Suprapubic skin (tissue), 4 donors: ENCODE data around the gene USP32. TPM values are rescaled to one million over a fixed set of nuclear protein-coding genes. Genes with fewer than 3 reads are reported as not detected.

ENCODE experiments used
- DNase-seq, 2 donors: peaks; one replicate each; pipeline ENCODE4 v3.0.0-alpha.2; 2019; ENCODE audit warnings: low spot score in 2 of 2
- H3K27ac ChIP-seq: fragments of 200-600 bp; sonication (generic); one replicate; pipeline ENCODE4 v1.5.1; 2019
- H3K27me3 ChIP-seq: fragments of 200-600 bp; sonication (generic); one replicate; pipeline ENCODE4 v1.5.1; 2019
- H3K36me3 ChIP-seq: fragments of 200-600 bp; sonication (generic); one replicate; pipeline ENCODE4 v1.5.1; 2019
- H3K4me1 ChIP-seq: fragments of 200-600 bp; sonication (generic); one replicate; pipeline ENCODE4 v1.5.1; 2019
- H3K4me3 ChIP-seq: fragments of 200-600 bp; sonication (generic); one replicate; pipeline ENCODE4 v1.5.1; 2019; ENCODE audit warnings: mild to moderate bottlenecking
- H3K9me3 ChIP-seq: fragments of 200-600 bp; sonication (generic); one replicate; pipeline ENCODE4 v1.5.1; 2019
- CTCF ChIP-seq, 2 donors: fragments of 200-600 bp in 1 of 2; fragments of 450-650 bp in 1 of 2; sonication (generic) in 1 of 2; IDR thresholded peaks; one replicate each; pipeline ENCODE4 v1.5.1; 2016 to 2019; ENCODE audit warnings: antibody characterized with exemption in 2 of 2, mild to moderate bottlenecking in 1 of 2, moderate library complexity in 1 of 2
- EP300 ChIP-seq: sonication (generic); formaldehyde crosslinking; IDR thresholded peaks from one replicate; pipeline ENCODE4 v1.6.1; 2017; ENCODE audit warnings: antibody characterized with exemption
- POLR2A ChIP-seq, 2 donors: fragments of 450-650 bp; IDR thresholded peaks; one replicate each; pipeline ENCODE4 v1.6.1; 2017; ENCODE audit warnings: antibody characterized with exemption in 2 of 2, mild to moderate bottlenecking in 2 of 2, moderate library complexity in 2 of 2
- POLR2AphosphoS5 ChIP-seq, 3 donors: sonication (generic); formaldehyde crosslinking; IDR thresholded peaks; one replicate each; pipeline ENCODE4 v1.6.1; 2017; ENCODE audit warnings: antibody characterized with exemption in 3 of 3
- WGBS: methylation state at CpG from one replicate; pipeline ENCODE4 v1.1.5; 2018; 5-methylcytosine and 5-hydroxymethylcytosine counted together
- total RNA-seq, 4 donors: library from RNA; depleted of rRNA; stranded (reverse); fragments of >200 nt; gene quantifications; one replicate each; pipeline ENCODE4 v1.1.0, GENCODE V29; 2016

USP32 gene
- total RNA-seq, 4 donors from 2014 or later, result 58.3 to 74.5 (median 62.0) TPM

GRCh38 chr17:60248618-60249289 is 143.2 kb downstream of the USP32 start:
- no peak for DNase-seq
- WGBS, result 75% methylated on average over 5 of the region's 5 CpGs
- TF ChIP-seq EP300 (no peak), POLR2AphosphoS5 (IDR thresholded peaks at IDR 0.05) (no peak), CTCF (IDR thresholded peaks at IDR 0.05) (no peak), POLR2A (IDR thresholded peaks at IDR 0.05) (no peak)
- Histone ChIP-seq H3K4me1 (no peaks in the 10 kb centered on the region), H3K27me3 (no peaks in the 10 kb centered on the region), H3K9me3 (no peaks in the 10 kb centered on the region), H3K36me3 (peaks cover 7% of the 10 kb centered on the region), H3K27ac (no peak overlapping the region), H3K4me3 (no peak overlapping the region)

GRCh38 chr17:60247836-60248461 is 144.0 kb downstream of the USP32 start:
- Histone ChIP-seq H3K9me3 (no peaks in the 10 kb centered on the region), H3K27ac (no peak overlapping the region), H3K27me3 (no peaks in the 10 kb centered on the region), H3K4me3 (no peak overlapping the region), H3K4me1 (no peaks in the 10 kb centered on the region), H3K36me3 (peaks cover 7% of the 10 kb centered on the region)
- TF ChIP-seq POLR2AphosphoS5 (IDR thresholded peaks at IDR 0.05), result no peak
- no peak for TF ChIP-seq CTCF (IDR thresholded peaks at IDR 0.05)
- no peak for TF ChIP-seq POLR2A (IDR thresholded peaks at IDR 0.05)
- no peak for TF ChIP-seq EP300
- no peak for DNase-seq
- WGBS, result over 99% methylated on average over 7 of the region's 7 CpGs

- Histone ChIP-seq H3K27ac (no peak overlapping the region), H3K9me3 (no peaks in the 10 kb centered on the region), H3K27me3 (no peaks in the 10 kb centered on the region), H3K4me1 (no peaks in the 10 kb centered on the region), H3K4me3 (no peak overlapping the region), H3K36me3 (peaks cover 16% of the 10 kb centered on the region)
- 89% methylated on average over 8 of the region's 8 CpGs for WGBS
- no peak for TF ChIP-seq EP300
- no peak for TF ChIP-seq POLR2A (IDR thresholded peaks at IDR 0.05)
- no peak for TF ChIP-seq CTCF (IDR thresholded peaks at IDR 0.05)
- TF ChIP-seq POLR2AphosphoS5 (IDR thresholded peaks at IDR 0.05), result no peak
- no peak for DNase-seq
Observed at GRCh38 chr17:60244656-60245055, 147.3 kb downstream of the USP32 start.

- TF ChIP-seq POLR2A (IDR thresholded peaks at IDR 0.05) (no peak), EP300 (no peak), CTCF (IDR thresholded peaks at IDR 0.05) (no peak), POLR2AphosphoS5 (IDR thresholded peaks at IDR 0.05) (no peak)
- WGBS, result 95% methylated on average over 3 of the region's 3 CpGs
Observed at GRCh38 chr17:60240290-60240689, 151.6 kb downstream of the USP32 start.

GRCh38 chr17:60231691-60232090 is 160.2 kb downstream of the USP32 start:
- H3K9me3 ChIP-seq, result no peaks in the 10 kb centered on the region
- TF ChIP-seq EP300 (no peak), CTCF (IDR thresholded peaks at IDR 0.05) (no peak), POLR2AphosphoS5 (IDR thresholded peaks at IDR 0.05) (no peak), POLR2A (IDR thresholded peaks at IDR 0.05) (no peak)
- H3K4me1 ChIP-seq, result no peaks in the 10 kb centered on the region
- 56% methylated on average over 2 of the region's 2 CpGs for WGBS
- no peak overlapping the region for H3K4me3 ChIP-seq
- peaks cover 24% of the 10 kb centered on the region for H3K36me3 ChIP-seq
- H3K27ac ChIP-seq, result no peak overlapping the region
- DNase-seq, result no peak
- no peaks in the 10 kb centered on the region for H3K27me3 ChIP-seq

More at GRCh38 chr17:60240290-60240689, 151.6 kb downstream of the USP32 start:
- no peak for DNase-seq
- no peak overlapping the region for H3K4me3 ChIP-seq
- no peak overlapping the region for H3K27ac ChIP-seq
- no peaks in the 10 kb centered on the region for H3K4me1 ChIP-seq
- no peaks in the 10 kb centered on the region for H3K27me3 ChIP-seq
- peaks cover 17% of the 10 kb centered on the region for H3K36me3 ChIP-seq
- H3K9me3 ChIP-seq, result no peaks in the 10 kb centered on the region
